ENCODE data around the gene RLF.
"Not testable (repeated sequence)": the region's sequence is repeated elsewhere in the genome, so short reads cannot be mapped to it uniquely, and the experiment has no call there.

The RLF gene

GRCh38 chr1:40184193-40184592 lies 23.0 kb downstream of the RLF start:
- DNase-seq (ENCODE audit: low spot score): no peak
- no peak overlapping the region for H3K27ac ChIP-seq
- TF ChIP-seq CTCF (conservative IDR thresholded peaks at IDR 0.05; ENCODE audit: low read depth): no peak
- ChIA-PET POLR2A (ENCODE audit: low non-redundant PET) (no interaction called here), CTCF (interaction anchor here (0.8 kb wide), 1 partner anchor 40 kb away, joined by 3 read pairs; no protein-coding TSS in a partner anchor)

GRCh38 chr1:40185951-40186864 lies 25.0 kb downstream of the RLF start:
- TF ChIP-seq CTCF (conservative IDR thresholded peaks at IDR 0.05; ENCODE audit: low read depth): no peak
- no peak overlapping the region for H3K27ac ChIP-seq
- DNase-seq (ENCODE audit: low spot score): no peak
- POLR2A ChIA-PET (ENCODE audit: low non-redundant PET): no interaction called here
- CTCF ChIA-PET: interaction anchor here (0.6 kb wide), 2 partner anchors 9 to 153 kb away, joined by 3 to 4 read pairs; no protein-coding TSS in a partner anchor

- POLR2A ChIA-PET (ENCODE audit: low non-redundant PET): no interaction called here
- no peak for DNase-seq (ENCODE audit: low spot score)
- no peak for TF ChIP-seq CTCF (conservative IDR thresholded peaks at IDR 0.05; ENCODE audit: low read depth)
- H3K27ac ChIP-seq: no peak overlapping the region
- CTCF ChIA-PET: no interaction called here
Observed at GRCh38 chr1:40187399-40187798, 26.2 kb downstream of the RLF start.

- DNase-seq (ENCODE audit: low spot score); CTCF ChIA-PET; POLR2A ChIA-PET (ENCODE audit: low non-redundant PET); H3K27ac ChIP-seq: not testable (repeated sequence)
Observed at GRCh38 chr1:40194639-40195038, 33.5 kb downstream of the RLF start.

- CTCF ChIA-PET: interaction anchor here (0.6 kb wide), 2 partner anchors 8 to 43 kb away, joined by 3 to 4 read pairs; no protein-coding TSS in a partner anchor
- no peak for DNase-seq (ENCODE audit: low spot score)
Observed at GRCh38 chr1:40197656-40198055, 36.5 kb downstream of the RLF start.

GRCh38 chr1:40199126-40199525 lies 37.9 kb downstream of the RLF start:
- DNase-seq (ENCODE audit: low spot score): no peak
- ChIA-PET POLR2A (ENCODE audit: low non-redundant PET) (no interaction called here), CTCF (no interaction called here)
- no peak overlapping the region for H3K27ac ChIP-seq
- no peak for TF ChIP-seq CTCF (conservative IDR thresholded peaks at IDR 0.05; ENCODE audit: low read depth)

More at GRCh38 chr1:40197656-40198055, 36.5 kb downstream of the RLF start:
- 0 out of 2 replicates have a peak, but pooled peaks have one; percentile 10 for TF ChIP-seq CTCF (conservative IDR thresholded peaks at IDR 0.05; ENCODE audit: low read depth)
- POLR2A ChIA-PET (ENCODE audit: low non-redundant PET): interaction anchor here (0.6 kb wide), 1 partner anchor 8 kb away, joined by 3 read pairs; no protein-coding TSS in a partner anchor
- no peak overlapping the region for H3K27ac ChIP-seq

- DNase-seq (ENCODE audit: low spot score): no peak
- ChIA-PET POLR2A (ENCODE audit: low non-redundant PET) (no interaction called here), CTCF (interaction anchor here (0.6 kb wide), 1 partner anchor 83 kb away, joined by 3 read pairs; no protein-coding TSS in a partner anchor)
- no peak for TF ChIP-seq CTCF (conservative IDR thresholded peaks at IDR 0.05; ENCODE audit: low read depth)
- H3K27ac ChIP-seq: no peak overlapping the region
Observed at GRCh38 chr1:40204856-40205255, 43.7 kb downstream of the RLF start.

All from RWPE1 (cell line).